GM19023 (cell line): Measurements from ENCODE around the gene APLNR.

Source experiments
- ATAC-seq: cut with Tn5 transposase; IDR thresholded peaks from one replicate; pipeline ENCODE4 v1.9.1; 2021; ENCODE audit warnings: mild to moderate bottlenecking, moderate library complexity; ENCODE audit not compliant: unreplicated experiment

APLNR gene

DNA sequence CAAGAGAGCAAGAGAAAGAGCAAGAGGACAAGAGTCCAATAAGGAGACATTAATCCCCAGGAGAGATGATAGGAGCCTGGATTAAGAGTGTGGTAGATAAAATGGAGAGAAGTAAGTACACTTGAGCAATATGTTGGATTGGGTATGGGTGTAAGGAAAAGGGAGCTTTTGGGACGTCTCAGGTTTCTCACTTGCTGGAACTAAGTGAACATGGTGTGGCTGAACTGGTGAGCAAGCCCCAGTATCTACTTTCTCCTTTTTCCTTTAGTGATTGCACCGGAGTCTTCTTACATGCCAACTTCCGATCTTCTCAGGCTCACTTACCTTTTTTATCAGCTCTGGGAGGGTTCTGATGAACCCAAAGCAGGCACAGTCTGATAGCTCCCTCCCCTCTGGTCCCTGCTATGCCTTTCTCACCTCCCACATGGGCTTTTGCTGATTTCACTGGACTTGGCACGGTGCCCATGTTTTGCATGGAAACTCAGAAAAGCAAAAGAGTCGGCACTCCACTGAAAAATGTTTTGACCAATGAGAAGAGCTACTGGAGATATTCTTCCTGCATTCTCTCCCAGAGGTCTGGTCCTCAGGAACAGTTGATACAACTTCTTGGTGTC lies 14.5 kb upstream of the APLNR start:
- ATAC-seq = no peak

DNA sequence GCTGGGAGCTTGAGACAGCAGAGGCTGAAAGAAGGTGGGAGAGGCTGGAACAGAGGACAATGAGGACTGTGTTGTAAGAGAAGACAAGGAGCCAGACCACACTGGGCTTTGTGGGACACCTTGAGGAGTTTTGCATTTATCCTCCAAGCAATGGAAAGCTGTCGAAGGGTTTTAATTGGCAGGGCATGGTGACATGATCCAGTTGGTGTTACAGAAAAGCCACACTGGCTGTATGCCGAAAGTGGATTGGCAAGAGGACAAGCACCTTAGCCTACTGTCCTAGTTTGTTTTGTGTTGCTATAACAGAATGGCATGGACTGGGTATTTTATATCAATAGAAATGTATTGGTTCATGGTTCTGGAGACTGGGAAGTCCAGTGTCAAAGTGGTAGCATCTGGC lies 14.0 kb upstream of the APLNR start:
- ATAC-seq = no peak

DNA sequence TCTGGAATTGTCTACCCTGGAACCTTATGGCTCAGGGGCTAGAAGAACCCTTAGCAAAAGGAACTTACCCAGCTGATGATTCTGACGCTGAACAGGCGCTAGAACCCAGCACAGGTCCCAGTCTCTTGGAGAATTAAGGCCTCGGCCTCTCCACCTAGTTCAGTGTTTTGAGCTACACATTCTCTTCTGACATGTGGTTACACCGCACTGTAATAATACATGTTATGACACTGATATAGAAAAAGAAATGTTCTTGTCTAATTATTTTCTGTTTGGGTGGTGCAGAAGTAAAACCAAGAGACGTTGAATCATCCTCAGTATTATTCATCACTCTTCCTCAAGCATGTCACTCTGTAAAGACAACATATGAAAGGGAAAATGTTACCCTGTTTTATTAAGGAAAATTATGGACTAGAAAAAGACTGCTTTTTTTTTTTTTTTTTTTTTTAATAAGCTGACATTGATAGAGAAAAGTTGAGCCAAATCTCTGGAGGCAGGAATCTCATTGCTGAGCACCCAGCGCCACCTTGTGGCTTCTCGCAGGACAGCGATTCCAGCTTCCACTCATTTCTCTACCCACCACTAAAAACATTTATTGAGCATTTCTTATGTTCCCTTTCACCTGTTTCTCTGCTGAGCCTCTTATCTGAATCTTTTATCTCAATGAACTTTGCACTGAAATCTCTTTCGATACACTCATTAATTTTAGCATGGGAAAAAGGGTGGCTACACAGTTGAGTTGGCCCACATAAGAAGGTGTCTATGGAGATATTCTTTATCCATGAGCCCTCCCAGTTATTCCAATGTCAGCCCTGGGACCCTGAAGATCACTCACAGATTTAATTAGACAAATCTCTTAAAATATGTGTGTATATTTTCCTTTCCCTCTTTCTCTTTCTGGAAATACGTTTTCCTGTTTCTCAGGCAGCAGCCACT lies 12.6 kb upstream of the APLNR start:
- ATAC-seq = peak; percentile 63

DNA sequence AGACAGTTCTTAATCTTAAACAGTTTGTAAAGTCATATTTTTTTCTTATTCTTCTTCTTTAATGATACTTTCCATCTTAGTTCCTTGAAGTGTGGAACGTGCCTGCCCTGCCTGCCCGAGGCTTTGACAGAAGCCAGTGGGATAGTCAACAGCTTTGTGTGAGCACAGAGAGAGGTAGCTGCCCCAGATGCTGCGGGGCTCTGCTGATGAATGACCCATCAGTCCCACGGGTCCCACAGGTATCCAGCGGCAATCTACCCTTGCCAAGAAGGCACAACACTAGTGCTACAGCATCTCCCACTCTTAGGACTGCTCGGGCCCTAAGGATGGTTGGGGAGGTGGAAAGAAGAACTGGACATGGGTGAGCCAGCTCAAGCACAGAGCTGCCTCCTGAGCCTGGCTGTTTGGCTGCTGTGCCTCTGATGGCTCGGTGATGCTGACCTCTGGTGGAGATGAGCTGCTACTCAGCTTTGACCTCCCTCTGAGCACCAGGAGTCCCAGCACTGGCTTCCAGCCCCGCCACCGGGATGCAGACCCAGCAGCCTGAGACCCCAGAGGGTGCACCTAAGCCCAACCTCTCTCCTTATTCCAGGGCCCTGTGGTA lies 11.8 kb upstream of the APLNR start:
- ATAC-seq = peak; percentile 71

DNA sequence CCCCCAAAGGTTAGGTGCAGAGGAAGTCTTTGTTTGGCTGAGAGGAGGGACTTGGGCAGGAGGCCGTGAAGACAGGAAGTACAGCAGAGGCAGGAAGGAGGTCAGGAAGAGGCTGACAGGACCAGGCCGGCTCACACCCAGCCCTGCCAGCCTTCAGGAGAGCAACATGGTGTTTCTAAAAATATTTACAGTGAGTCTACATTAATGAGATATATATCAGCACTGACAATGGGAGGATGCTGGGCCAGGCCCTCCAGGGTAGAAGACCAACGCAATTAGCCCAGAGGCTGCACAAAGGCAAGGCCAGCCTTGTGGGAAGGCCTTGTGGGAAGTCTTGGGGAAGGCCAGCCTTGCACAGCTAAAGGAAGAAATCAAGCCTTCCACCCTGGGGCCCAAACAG lies 7.9 kb upstream of the APLNR start:
- no peak for ATAC-seq

DNA sequence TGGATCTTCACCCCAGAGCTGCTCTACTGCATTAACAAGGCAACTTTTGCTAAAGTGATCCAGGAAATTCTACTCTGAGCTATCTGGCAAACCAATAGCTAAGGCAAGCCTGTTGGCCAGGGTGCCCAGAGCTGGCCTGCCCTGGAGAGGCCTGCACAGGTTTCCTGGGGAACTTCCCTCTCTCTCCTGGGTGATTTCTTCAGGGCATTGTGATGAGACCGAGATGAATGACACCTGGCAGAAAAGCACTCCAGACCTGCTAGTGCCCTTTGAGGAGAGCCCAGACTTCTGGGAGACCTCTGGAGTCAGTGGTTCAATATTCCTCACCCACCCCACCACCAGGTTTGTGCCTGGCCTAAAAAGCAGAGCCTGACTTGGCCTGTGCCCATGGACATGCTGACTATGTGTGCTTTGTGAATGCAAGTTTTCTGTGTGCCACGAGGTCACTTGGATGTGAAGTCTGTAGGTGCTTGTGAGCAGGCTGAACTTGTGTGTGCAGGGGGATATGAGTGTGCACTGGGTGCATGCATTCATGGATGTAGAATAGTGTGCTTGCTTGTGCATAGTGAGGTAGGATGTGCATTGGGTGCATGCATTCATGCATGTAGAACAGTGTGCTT lies 4.4 kb upstream of the APLNR start:
- ATAC-seq = no peak

DNA sequence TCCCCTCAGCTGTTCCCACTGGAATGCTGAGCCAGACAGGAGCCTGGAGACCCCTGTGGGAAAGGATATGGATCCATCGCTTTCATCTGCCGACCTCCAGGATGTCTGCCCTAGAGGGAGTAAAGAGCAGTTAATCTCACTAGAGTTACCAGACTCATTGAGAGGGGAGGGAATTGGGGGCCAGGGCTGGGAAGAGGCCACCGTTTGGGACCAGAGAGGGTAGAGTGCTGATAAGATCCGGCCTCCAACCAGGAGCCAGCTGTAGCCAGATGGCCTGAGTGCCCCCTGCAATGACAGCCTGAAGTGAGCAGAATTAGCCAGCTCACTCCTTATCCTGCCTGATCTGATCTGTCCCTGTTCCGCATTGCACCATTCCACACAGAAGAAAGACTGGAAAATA lies 3.7 kb upstream of the APLNR start:
- ATAC-seq = no peak

DNA sequence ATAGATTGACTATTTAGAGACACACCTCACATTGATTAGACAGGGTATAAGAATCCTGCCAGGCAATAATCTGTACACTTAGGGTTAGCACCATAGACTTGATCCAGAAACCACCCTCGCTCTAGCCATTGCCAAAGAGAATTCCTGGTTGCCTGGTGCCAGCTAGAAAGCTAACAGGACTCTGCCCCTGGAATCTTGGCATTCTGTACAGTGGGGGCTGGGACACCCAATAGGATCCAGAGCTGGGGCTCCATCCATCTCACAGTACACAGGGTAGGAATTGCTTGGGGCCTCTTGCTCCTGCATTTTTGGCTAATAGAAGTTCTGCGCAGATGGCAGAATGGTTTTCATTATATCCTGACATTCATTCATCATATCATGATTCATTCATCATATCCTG lies 3.0 kb upstream of the APLNR start:
- ATAC-seq = no peak

DNA sequence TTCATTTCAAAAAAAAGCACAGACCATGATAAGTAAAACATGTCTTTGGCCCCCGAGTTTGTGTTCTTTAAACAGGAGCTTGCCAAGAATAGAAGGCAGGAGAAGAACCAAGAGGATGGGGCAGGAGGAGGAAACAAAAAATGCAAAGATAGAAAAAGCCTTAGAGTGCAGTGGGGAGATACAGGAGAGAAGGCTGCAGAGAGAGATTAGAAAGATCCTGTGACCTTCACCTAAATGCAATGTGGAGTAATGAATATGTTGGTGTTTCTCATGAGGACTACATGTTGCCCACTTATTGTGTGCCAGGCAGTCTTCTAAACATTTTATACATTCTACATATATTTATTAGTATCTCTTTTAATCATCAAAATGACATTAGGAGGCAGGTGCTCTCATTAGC lies 2.3 kb upstream of the APLNR start:
- no peak for ATAC-seq

DNA sequence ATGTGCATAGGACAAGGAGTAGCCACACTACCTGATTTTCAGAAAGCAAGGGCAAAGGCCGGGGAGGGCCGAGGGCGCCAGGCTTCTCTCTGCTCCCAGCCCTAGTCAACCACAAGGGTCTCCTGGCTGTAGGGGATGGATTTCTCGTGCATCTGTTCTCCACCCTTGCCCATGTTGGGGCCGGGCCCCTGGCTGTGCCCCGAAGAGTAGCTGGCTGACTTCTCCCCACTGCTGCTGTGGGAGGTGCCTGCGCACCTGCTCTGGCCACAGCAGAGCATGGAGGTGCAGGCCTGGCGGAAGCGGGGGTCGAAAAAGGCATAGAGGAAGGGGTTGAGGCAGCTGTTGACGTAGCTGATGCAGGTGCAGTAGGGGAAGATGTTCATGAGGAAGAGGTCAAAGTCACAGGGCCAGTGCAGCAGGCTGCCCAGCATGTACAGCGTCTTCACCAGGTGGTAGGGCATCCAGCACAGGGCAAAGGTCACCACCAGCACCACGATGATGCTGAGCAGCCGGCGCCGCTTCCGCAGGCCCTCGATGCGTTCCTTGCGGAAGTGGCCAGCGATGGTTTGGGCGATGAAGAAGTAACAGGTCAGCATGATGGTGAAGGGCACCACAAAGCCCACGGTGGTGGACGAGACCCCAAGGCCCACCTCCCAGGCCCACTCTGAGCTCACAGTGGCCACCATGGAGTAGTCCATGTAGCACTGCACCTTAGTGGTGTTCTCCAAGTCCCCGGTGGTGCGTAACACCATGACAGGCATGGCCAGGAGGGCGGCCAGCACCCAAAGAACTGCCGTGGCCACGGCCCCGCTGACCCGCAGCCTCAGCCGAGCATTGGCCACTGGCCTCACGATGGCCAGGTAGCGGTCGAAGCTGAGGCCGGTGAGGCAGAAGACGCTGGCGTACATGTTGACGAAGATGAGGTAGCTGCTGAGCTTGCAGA lies 1.0 kb downstream of the APLNR start:
- no peak for ATAC-seq

DNA sequence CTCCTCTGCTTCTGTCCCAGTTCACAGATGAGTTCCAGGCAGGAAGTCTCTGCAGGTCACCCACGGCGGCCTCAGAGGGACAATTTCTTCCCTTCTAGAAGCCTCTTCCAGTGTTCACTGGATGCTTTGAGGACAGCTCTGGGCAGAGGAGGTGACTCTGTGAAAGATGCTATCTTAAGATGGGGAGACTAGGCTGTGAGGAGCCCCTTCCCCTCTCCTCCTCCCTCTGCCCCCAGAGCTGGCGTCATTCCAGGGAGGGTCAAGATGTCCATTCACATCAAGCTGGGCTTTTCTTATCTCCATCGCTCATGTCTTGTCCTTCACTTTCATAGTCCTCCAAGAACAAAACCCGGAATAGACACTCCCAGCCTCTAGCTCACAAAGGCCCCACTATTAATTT lies 3.3 kb downstream of the APLNR start:
- ATAC-seq = no peak

DNA sequence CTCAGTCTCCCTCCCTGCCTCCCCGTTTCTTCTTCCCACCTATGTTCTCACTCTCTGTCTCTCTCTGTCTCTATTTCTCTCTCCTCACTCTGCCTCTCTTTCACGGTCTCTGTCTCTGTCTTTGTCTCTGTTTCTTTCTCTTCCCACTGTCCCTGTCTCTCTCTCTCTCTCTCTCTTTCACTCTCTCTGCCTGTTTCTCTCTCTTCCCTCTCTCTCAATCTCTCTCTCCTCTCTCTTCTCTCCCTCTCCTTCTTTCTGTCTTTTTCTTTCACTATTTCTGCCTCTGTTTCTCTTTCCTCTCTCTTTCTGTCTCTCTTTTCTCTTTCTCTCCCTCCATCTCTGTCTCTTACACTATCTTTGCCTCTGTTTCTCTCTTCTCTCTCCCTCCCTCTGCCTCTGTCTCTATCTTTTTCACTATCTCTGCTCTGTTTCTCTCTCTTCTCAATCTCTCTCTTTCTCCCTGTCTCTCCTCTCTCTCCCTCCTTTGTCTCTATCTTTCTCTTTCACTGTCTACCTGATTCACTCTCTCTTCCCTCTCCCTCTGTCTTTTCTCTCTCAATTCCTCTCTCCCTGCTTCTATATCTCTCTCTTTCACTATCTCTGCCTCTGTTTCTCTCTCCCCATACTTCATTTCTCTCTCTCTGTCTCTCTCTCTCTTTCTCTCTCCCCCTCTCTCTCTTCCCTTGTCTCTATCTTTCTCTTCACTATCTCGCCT lies 5.4 kb downstream of the APLNR start:
- ATAC-seq = no peak

DNA sequence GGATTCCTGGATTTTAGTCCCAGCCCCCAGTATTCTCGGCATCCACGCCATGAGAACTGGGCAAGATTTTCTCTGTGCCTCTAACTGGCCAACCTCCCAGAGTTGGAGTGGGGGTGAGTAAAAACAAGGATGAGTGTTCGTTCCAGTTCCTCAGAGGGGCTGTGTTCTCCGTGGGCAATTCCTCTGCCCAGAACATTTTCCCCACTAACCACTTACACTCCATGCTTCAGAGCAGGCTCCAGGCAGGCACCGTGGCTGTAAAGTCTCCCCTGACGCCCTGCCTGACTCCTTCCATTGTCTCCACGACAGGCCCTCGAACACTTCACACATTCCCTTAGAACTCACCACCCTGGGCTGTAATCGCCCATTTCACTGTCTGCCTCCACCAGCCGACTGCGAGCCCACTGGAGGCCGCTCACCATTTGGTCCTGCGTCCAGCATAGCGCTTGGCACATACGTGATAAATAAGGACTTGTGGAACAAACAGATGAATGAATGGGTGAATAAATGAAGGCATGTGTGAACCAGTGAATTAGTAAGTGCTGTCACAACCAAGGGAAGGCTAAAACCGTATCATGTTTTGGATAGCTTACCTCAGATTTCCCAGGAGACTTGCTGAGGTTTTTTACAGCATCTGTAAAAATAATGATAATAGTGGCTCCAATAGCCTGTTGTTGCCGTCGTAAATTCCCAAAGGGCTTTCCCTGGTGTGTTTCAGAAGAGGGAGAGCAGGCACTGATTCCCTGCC lies 6.1 kb downstream of the APLNR start:
- ATAC-seq = no peak

DNA sequence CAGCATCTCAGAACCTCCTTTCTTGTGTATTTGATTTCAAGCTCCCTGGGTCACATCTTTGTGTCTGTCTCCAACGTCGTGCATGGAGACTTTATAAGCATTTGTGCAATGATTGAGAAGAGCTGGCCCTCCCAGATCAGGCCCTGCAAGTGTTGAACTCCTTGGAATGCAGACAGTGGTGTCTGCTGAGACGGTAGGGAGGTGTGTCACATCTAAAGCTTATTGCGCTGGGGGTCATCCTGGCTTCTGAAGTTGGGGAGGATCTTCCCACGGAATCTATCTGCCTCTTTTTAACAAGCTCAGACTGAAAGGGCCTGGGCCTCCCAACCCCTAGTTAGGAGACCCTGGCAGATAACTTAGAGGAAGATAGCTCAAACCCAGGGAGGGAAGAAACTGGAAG lies 6.7 kb downstream of the APLNR start:
- no peak for ATAC-seq

DNA sequence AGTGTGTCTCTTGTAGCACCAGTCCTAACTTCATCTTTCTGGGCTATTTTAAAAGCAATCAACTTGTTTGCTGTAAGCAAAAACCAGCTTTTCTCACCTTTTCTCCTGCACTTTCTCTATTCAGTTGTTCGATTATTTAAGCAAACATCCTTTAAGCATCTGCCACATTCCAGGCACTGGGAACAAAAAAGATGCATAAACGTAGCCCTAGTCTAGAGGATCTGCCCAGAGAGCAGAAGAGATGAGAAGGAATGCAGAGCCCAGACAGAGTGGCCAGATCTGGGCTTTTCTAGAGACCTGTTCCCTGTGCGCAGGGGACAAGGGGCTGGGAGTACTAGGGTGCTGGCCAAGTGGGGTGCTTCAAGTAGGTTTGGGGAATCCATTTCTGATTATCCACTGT lies 8.4 kb downstream of the APLNR start:
- no peak for ATAC-seq

DNA sequence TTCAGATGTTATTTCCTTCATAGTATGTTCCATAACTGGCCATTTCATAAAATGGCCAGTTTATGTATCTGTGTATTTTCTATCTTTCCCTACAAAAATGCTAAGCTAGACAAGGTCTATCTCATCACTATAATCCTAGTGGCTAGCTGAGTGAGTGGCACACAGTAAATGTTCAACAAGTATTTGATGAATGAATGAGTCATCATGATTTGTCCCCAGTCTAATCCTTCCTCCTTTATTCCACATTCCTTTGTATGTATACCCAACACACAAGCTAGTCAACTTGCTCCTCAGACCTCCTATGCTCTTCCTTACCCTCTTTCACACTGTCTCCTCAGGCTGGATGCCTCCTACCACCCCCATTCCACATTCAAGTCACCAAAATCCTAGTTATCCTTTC lies 12.5 kb downstream of the APLNR start:
- ATAC-seq = no peak

DNA sequence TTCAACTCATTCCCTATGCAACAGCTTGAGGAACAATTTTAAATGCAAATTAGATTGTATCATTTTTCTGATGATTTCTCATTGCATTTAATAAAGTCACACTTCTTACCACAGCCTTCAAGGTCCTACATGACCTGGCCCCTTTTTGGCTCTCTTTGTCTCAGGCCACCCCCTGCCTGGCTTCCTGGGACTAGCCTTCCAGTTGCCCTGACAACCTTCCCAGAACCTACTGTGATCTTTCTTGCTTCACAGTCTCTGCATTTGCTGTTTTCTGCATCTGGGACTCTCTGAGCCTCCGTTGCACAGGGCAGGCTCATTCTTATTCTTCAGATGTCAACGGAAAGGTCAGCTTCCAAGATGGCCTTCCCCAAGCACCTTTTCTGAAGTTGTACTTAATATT lies 12.9 kb downstream of the APLNR start:
- no peak for ATAC-seq

DNA sequence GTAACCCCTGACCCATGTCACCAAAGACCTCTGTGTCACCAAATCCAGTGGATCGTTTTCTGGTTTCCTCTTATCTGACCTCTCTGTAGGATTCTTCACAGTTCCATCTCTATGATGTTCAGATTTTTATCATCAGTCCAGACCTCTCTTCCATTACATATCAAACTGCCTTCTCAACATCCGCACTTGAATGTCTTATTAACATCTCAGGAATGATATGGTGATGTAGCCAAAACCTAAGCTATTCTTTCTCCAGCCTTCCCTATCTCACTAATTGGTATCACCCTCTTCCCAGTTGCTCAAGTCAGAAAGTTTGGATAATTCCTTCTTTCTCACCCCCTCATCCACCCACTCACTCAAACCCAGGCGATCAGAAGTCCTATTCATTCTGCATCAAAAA lies 13.4 kb downstream of the APLNR start:
- no peak for ATAC-seq

DNA sequence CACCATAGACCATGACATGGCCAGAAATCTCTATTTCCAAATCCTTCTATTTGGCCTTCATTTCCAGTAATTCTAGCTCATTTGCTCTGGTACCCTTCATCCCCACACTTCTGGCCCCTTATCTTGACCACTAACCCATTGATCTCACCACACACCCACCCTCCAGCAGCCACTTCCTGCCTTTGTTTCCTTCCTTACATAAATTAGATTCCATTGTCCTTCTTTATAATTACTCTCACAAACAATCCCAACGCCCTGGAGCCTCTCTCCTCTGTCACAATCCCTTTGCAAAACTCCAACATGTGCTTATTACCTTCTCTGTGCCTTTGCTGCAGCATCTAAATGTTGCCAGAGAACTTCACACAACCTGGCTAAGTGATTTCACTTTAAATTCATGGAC lies 14.8 kb downstream of the APLNR start:
- ATAC-seq = no peak
